ENCODE data around the gene NEU2.

Gene NEU2

GRCh38 chr2:233032551-233033320, at the start of gene NEU2:
NEU2 (plus strand) TSS chr2:233032672; CDS start chr2:233032672, 0 bp downstream.
- DNase-seq (ENCODE audit: low read depth in 2 of 2) = no peak

DNA sequence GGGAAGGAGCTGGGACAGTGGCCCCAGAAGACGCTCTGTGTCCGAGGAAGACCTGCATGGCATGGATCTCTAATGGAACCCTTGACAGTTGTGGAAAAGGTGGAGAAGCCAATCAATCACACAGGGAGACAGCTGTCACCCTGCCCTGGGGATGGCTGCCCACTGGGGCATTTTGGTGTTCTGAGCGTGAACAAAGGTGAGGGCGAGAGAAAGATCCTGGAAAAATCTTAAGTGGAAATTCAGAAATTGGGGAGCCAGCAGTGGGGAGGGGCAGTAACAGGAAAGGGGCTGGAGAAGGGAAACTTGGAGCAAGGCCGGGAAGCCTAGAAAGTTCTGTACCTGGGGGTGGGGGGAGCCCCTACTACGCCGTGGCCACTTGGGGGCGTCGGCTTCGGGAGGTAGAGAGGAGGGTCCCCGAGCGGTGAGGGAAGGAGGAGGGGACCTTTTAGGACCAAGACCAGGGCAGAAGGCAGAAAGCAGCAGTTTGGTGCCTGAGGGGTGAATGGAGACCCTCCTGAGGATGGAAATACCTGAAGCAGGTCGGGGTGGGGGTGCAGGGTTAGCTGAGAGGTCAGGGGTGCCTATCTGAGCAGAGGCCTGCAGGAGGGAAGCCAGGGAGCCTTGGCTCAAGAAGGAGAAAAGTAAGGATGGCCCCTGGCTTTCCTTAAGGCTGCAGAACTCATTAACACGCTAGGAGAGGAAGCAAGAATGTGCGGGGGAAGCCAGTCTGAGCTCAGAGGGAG, 49.4 kb upstream of the NEU2 start:
- no peak for DNase-seq (ENCODE audit: low read depth in 2 of 2)

DNA sequence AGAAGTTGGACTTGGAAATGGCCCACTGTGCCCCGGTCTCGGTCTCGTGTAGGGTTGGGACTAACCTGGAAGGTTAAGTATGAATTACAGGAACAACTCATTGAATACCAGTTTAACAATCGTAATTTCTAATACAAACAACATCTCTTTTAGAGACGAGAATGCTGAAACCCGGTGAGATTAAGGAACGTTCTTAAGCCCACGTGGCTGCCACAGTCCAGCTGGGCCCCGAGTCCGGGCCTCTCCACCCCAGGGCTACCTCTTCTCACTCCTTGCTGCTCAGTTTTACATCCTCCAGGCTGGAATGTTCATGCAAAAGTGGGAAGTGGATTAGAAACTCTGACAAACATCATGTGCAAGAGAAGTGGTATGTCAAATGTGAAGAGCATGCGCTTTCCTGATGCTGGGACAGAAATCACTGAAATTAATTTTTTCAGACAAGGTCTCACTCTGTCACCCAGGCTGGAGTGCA, 48.8 kb upstream of the NEU2 start:
- no peak for DNase-seq (ENCODE audit: low read depth in 2 of 2)

DNA sequence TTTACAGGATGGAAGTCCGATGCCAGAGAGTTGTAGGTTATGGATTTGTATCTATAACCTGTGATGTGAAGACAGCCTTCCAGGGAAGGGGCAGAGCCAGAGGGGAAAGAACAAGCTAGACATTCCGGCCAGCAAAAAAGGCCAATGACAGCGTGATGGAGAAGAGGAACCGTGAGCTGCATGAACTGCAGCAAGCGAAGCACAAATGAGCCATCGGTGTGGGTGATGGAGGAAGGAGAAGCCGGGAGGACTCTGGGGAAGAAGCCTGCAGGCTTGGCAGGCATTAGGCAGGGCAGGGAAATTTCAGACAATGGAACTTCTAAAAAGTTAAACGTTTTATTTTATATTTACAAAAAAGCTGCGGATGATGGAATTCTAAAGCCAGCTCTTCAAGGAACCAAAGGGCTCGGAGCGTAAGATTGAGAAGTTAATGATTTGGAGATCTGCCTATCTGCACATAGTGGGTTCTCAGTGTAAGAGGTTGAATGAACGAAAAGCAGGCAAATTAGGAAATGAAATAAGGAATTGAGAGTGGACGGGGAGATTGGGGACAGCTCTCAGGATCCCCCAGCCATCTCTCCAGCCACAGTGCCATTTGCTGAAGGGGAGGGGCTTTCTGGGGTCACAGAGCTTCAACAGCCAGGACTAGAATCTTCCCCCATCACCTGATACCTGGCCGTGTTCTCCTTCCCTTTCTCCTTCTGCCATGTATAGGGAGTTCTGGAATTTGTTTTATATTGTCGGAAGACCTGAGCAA, 47.8 kb upstream of the NEU2 start:
- no peak for DNase-seq (ENCODE audit: low read depth in 2 of 2)

- no peak for DNase-seq (ENCODE audit: low read depth in 2 of 2)
Measured at GRCh38 chr2:232986155-232986554, 46.3 kb upstream of the NEU2 start.

DNA sequence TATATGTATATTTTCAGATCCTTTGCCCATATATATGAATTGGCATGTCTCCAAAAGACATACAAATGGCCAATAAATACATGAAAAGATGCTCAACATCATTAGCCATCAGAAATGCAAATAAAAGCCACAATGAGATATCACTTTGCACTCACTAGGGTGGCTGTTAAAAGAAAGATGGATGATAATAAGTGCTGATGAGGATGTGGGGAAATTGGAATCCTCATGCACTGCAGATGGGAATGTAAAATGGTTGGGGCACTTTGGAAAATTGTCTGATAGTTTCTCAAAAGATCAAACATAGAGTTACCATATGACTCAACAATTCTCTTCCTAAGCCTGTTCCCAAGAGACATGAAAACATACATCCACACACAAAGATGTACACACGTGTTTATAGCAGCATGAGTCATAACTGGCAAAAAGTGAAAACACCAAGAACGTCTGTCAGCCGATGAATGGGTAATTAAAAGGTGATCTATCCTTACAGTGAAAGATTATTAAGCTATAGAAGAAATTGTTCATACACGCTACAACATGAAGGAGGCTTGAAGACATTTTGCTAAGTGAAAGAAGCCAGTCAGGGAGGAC, 39.1 kb upstream of the NEU2 start:
- no peak for DNase-seq (ENCODE audit: low read depth in 2 of 2)

DNA sequence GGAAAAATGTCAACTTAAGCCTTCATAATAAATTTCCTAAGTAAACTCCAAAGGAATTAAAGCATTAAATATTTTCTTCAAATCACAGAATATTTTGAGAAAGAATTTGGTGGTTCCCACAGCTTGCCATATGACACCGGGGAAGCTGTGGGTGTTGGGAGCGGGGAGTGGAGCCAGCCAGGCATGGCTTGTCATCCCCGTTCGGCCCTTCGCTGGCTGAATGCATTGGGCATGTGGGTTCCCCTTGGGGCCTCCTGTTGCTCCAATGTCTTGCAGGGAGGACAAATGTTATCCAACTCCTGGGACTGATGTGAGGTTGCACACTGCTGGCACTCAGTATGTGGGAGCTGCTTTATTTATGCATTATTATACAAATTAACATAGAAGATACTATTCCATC, 38.0 kb upstream of the NEU2 start:
- DNase-seq (ENCODE audit: low read depth in 2 of 2) = no peak

- DNase-seq (ENCODE audit: low read depth in 2 of 2) = no peak
Measured at GRCh38 chr2:232997749-232998665, 34.5 kb upstream of the NEU2 start.

DNA sequence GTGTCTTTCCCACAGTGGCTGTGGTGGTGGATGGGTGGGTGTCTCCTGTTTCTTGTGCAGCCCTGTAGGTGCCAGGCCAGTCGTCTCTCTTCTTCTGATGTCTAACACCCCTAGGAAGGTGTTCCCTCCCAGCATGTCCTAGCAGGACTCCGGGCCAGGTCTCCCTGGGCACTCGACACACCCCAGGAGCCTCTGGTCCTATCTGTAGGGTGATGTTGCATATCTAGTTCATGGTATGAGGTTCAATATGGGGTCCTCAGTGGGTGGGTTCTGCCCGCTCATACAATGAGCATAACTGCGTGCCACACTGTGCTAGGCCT, 33.8 kb upstream of the NEU2 start:
- no peak for DNase-seq (ENCODE audit: low read depth in 2 of 2)

- no peak for DNase-seq (ENCODE audit: low read depth in 2 of 2)
Measured at GRCh38 chr2:232999354-232999753, 33.1 kb upstream of the NEU2 start.

- no peak for DNase-seq (ENCODE audit: low read depth in 2 of 2)
Measured at GRCh38 chr2:233000886-233001750, 31.4 kb upstream of the NEU2 start.

GRCh38 chr2:233002829-233003657, 29.4 kb upstream of the NEU2 start:
- no peak for DNase-seq (ENCODE audit: low read depth in 2 of 2)

DNA sequence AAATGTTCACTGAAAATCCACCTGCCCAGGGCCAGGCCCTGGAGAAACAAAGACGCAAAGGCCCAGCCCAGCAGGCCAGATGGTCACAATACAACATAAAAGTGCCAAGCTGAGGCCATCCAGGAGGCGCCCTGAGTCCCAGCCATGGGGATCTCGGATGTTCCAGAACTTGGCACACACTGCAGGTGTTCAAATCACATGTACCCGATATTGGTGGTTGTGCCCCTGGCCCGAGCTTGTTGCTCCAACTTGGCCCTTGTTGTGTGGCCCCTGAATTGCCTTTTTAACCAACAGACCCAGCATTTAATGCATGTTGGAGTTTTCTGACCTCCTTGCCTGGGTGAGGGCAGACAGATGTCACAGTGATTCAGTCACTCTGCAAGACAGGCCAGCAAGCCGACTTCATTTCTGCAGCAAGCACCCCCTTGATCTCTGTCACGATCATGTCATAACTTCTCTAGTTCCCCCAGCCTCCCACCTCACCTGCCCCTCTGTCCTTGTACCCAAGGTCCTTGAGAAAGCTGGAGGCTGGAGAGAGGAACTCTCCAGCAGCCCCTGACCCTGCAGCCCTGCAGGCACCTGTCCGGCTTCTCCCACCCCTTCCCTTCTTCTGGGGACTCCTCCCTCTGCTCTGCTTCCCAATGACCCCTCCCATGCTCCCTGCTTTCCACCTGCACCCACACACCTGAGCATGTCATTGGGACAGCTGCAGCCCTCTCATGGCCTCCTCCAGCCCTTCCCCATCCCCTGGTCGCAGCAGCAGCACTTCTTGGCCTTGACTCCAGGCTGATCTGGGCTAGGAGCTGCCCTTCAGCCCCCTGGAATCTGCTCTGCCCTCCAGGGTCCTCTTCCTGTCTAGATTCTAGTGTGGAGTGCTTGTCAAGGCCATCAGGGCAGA, 28.6 kb upstream of the NEU2 start:
- no peak for DNase-seq (ENCODE audit: low read depth in 2 of 2)

DNA sequence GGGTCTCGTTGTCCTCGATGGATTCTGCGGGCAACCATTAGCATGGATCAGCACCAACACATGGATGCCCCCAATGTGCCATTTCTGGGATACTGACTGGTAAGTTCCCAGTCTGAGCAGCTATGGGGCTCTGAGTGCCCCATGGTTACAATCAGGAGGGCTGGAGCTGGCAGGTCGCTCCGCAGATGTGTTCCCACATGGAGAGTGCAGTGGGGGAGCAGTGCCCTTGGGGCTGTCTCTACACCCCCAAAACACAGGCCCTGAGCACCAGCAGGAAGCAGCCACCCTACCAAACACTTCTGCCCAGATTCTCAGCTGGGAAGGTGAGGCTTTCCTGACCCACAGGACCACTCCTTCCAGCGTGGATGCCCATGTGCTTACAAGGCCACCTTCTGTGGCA, 27.4 kb upstream of the NEU2 start:
- DNase-seq (ENCODE audit: low read depth in 2 of 2) = no peak

DNA sequence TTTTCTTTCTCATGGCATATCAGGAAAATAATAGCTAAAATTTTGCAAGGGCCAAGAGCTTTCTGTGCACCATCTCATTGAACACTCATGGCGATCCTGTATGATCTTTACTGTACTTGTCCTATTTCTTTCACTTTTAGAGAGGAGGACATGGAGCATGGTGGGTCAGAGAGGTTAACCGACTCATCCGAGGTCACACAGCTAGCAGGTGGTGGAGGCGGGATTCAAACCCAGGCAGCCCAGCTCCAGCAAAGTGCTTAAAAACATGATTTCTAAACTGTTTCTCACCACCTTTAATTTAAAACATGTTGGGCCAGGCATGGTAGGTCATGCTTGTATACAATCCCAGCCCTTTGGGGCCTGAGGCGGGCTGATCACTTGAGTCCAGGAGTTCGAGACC, 25.8 kb upstream of the NEU2 start:
- no peak for DNase-seq (ENCODE audit: low read depth in 2 of 2)

DNA sequence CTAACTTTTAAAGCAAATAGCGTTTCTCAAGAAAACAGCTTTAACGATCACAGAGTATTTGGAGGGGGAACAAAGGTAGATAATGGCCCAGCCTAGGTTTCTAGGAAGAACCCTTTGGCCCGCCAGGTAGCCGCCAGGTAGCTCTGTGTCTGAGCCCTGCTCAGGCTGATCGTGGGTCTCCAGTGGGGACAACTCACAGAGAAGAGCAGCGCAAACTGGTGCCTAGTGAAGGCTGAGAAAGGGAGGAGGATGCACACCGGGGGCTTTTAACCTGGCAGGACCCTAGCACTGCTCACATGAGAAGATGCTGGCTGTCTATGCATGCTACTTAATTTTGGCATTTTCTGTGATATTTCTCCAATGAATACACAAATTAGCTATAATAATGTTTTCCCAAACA, 25.2 kb upstream of the NEU2 start:
- DNase-seq (ENCODE audit: low read depth in 2 of 2) = no peak

DNA sequence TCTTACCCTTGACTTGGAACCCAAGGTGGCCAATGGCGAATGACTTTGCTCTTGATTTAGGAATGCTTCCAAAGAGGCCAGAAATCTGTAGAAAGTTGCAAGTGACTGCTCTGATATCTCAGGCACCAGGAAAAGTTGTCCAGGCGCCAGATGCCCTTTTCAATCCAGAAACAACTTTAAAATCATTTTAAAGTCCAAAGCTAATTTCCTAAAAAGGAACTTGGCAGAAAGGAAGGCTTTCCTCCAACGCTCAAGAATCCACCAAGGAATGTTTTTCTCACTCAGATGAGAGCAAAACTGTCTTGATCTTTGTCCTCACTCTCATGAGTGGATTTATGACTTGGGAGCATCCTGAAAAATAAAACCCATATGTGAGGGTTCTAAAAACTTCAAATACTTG, 24.7 kb upstream of the NEU2 start:
- no peak for DNase-seq (ENCODE audit: low read depth in 2 of 2)

- no peak for DNase-seq (ENCODE audit: low read depth in 2 of 2)
Measured at GRCh38 chr2:233009661-233010060, 22.8 kb upstream of the NEU2 start.
